IMR-90 (cell line): ENCODE measurements around the gene MCF2L2. TPM values are rescaled to one million over a fixed set of nuclear protein-coding genes. Genes with fewer than 3 reads are reported as not detected.

Experiments
- ATAC-seq: fragments of 200-7000 bp; cut with Tn5 transposase; 2 replicates; pipeline ENCODE4 v1.9.1; 2020; ENCODE audit warnings: low read depth, mild to moderate bottlenecking, moderate library complexity
- BruUV-seq: library from RNA; stranded (reverse); fragments of 400-500 nt; replicated peaks from 2 replicates; lab custom pipeline; 2021; lab: Mats Ljungman, UMichigan
- CTCF ChIA-PET: fragments of 300-600 bp; formaldehyde crosslinking; extraction: SDS; loops from one replicate; lab custom pipeline; 2021; ENCODE audit warnings: antibody characterized with exemption; lab: Yijun Ruan, JAX
- POLR2A ChIA-PET: fragments of 300-600 bp; sonication (Branson Sonifier 250); formaldehyde crosslinking; loops from one replicate; lab custom pipeline; 2022; ENCODE audit warnings: antibody characterized with exemption; ENCODE audit not compliant: unreplicated experiment; lab: Charles Lee
- DNase-seq: peaks from one replicate; pipeline ENCODE4 v3.0.0; 2013
- H2AFZ ChIP-seq: replicated peaks from 2 replicates; pipeline ENCODE3; 2013; ENCODE audit warnings: low read length, mild to moderate bottlenecking; ENCODE audit not compliant: poor library complexity
- H2AK5ac ChIP-seq: 2 replicates; pipeline ENCODE4 v1.6.1; 2013; ENCODE audit warnings: low read depth, low read length, inconsistent platforms
- H2AK9ac ChIP-seq: replicated peaks from 2 replicates; pipeline ENCODE3; 2013; ENCODE audit warnings: mild to moderate bottlenecking, low read depth, low read length, moderate library complexity; ENCODE audit not compliant: poor library complexity
- H2BK120ac ChIP-seq: 2 replicates; pipeline ENCODE4 v1.6.1; 2013; ENCODE audit warnings: low read depth, low read length, inconsistent platforms
- H2BK15ac ChIP-seq: 3 replicates; pipeline ENCODE4 v1.6.1; 2013; ENCODE audit warnings: low read depth, low read length, inconsistent platforms
- H2BK20ac ChIP-seq: 2 replicates; pipeline ENCODE4 v1.6.1; 2013; ENCODE audit warnings: low read depth, mild to moderate bottlenecking, inconsistent platforms, low read length, moderate library complexity
- H2BK5ac ChIP-seq: 2 replicates; pipeline ENCODE4 v1.6.1; 2013; ENCODE audit warnings: mild to moderate bottlenecking, low read depth, low read length, inconsistent platforms; ENCODE audit not compliant: poor library complexity, severe bottlenecking
- H3K14ac ChIP-seq: replicated peaks from 2 replicates; pipeline ENCODE4 v1.6.1; 2013; ENCODE audit warnings: low read depth, low read length, inconsistent platforms
- H3K18ac ChIP-seq: 2 replicates; pipeline ENCODE4 v1.6.1; 2013; ENCODE audit warnings: low read depth, low read length, control low read depth
- H3K23ac ChIP-seq: 2 replicates; pipeline ENCODE4 v1.6.1; 2013; ENCODE audit warnings: low read depth, low read length, inconsistent platforms
- H3K27ac ChIP-seq: 2 replicates; pipeline ENCODE4 v1.5.1; 2013; ENCODE audit warnings: mild to moderate bottlenecking, control low read depth, low read length; ENCODE audit not compliant: insufficient read depth
- H3K27me3 ChIP-seq: 2 replicates; pipeline ENCODE4 v1.6.1; 2013; ENCODE audit warnings: low read length; ENCODE audit not compliant: control insufficient read depth, insufficient read depth
- H3K36me3 ChIP-seq: 2 replicates; pipeline ENCODE4 v1.6.1; 2013; ENCODE audit warnings: low read length, mixed read lengths; ENCODE audit not compliant: control insufficient read depth, insufficient read depth
- H3K4ac ChIP-seq: 2 replicates; pipeline ENCODE4 v1.6.1; 2013; ENCODE audit warnings: low read depth, low read length, inconsistent platforms
- H3K4me1 ChIP-seq: 2 replicates; pipeline ENCODE4 v1.6.1; 2013; ENCODE audit warnings: low read length, mixed read lengths; ENCODE audit not compliant: control insufficient read depth, insufficient read depth
- H3K4me2 ChIP-seq: 2 replicates; pipeline ENCODE4 v1.6.1; 2013; ENCODE audit warnings: low read depth, mild to moderate bottlenecking, control low read depth, low read length, moderate library complexity
- H3K4me3 ChIP-seq: 2 replicates; pipeline ENCODE4 v1.5.1; 2013; ENCODE audit warnings: low read depth, mild to moderate bottlenecking, control low read depth, low read length, moderate library complexity; ENCODE audit not compliant: insufficient read depth
- H3K56ac ChIP-seq: 2 replicates; pipeline ENCODE4 v1.6.1; 2013; ENCODE audit warnings: low read length, inconsistent platforms; ENCODE audit not compliant: insufficient read depth; ENCODE audit errors: extremely low read depth
- H3K79me1 ChIP-seq, 2 experiments: 2 replicates each; pipeline ENCODE4 v1.6.1; 2013; ENCODE audit warnings: low read length in 2 of 2, inconsistent platforms in 1 of 2, low read depth in 1 of 2
- H3K9ac ChIP-seq: 2 replicates; pipeline ENCODE4 v1.6.1; 2013; ENCODE audit warnings: low read depth, low read length, control low read depth
- H3K9me1 ChIP-seq: 2 replicates; pipeline ENCODE4 v1.6.1; 2013; ENCODE audit warnings: low read length, inconsistent platforms; ENCODE audit not compliant: insufficient read depth
- H3K9me3 ChIP-seq: 2 replicates; pipeline ENCODE4 v1.6.1; 2013; ENCODE audit warnings: low read length; ENCODE audit not compliant: control insufficient read depth, insufficient read depth
- H4K20me1 ChIP-seq: 2 replicates; pipeline ENCODE4 v1.6.1; 2013; ENCODE audit warnings: low read length, inconsistent platforms; ENCODE audit not compliant: insufficient read depth
- H4K5ac ChIP-seq: 2 replicates; pipeline ENCODE4 v1.6.1; 2013; ENCODE audit warnings: mild to moderate bottlenecking, low read depth, low read length, control low read depth
- H4K8ac ChIP-seq, 2 experiments: 2 replicates each; pipeline ENCODE4 v1.6.1; 2013; ENCODE audit warnings: low read depth in 2 of 2, low read length in 2 of 2, control low read depth in 1 of 2, inconsistent platforms in 1 of 2
- H4K91ac ChIP-seq: 2 replicates; pipeline ENCODE4 v1.6.1; 2013; ENCODE audit warnings: low read depth, low read length, inconsistent platforms; ENCODE audit not compliant: insufficient read depth
- MXI1 ChIP-seq: IDR thresholded peaks from 2 replicates; pipeline ENCODE4 v1.6.1; 2012; ENCODE audit warnings: low read depth, mild to moderate bottlenecking, low read length, moderate library complexity, borderline replicate concordance
- RFX5 ChIP-seq: IDR thresholded peaks from 2 replicates; pipeline ENCODE4 v1.8.0; 2012; ENCODE audit warnings: low read depth, mild to moderate bottlenecking, low read length, moderate library complexity
- WGBS, 2 experiments: methylation state at CpG; one replicate each; pipeline versions ENCODE4 v1.1.5 to v1.1.7; 2013; ENCODE audit warnings: missing lambda C conversion rate in 2 of 2; ENCODE audit not compliant: insufficient read length in 1 of 2; ENCODE audit errors: extremely low coverage in 2 of 2; 5-methylcytosine and 5-hydroxymethylcytosine counted together
- dilution Hi-C: fragments of 300-500 bp; cut with HindIII; formaldehyde crosslinking; loops from one replicate; pipeline ENCODE4 v1.14.3; 2018; ENCODE audit warnings: low sequenced_read_pairs; ENCODE audit not compliant: unreplicated experiment
- in situ Hi-C: fragments of 300-500 bp; cut with MboI; formaldehyde crosslinking; loops from 3 replicates; pipeline ENCODE4 v1.14.3; 2019; ENCODE audit warnings: low sequenced_read_pairs, inconsistent platforms, mixed read lengths
- intact Hi-C: fragments of 100-400 bp; cut with micrococcal nuclease; formaldehyde crosslinking; loops from 2 replicates; pipeline ENCODE4 v1.10.0; 2022
- polyA plus RNA-seq, 3 experiments: library from polyadenylated mRNA; depleted of rRNA; stranded (reverse); fragments of >200 nt; gene quantifications; 2 replicates each; pipeline ENCODE4 v1.2.3, GENCODE V29; 2012; ENCODE audit warnings: low replicate concordance in 1 of 3
- total RNA-seq: library from RNA; depleted of rRNA; stranded (reverse); fragments of >200 nt; gene quantifications from 2 replicates; pipeline ENCODE4 v1.2.3, GENCODE V29; 2012

MCF2L2 gene
- total and polyA plus RNA-seq, 2 of the 4 experiments (the other 2 are of a cell fraction): under 0.01 TPM; not detected in 1

- Histone ChIP-seq H3K79me1 (no peaks in the 10 kb centered on the region), H3K9me3 (no peaks in the 10 kb centered on the region), H3K4me3 (no peak overlapping the region), H3K23ac (no peak overlapping the region), H3K27me3 (peaks cover 25% of the 10 kb centered on the region), H3K4ac (no peak overlapping the region), H3K56ac (no peak overlapping the region), H3K4me1 (no peaks in the 10 kb centered on the region), H3K14ac (no peak overlapping the region), H3K9me1 (no peaks in the 10 kb centered on the region), H4K8ac (no peak overlapping the region), H3K4me2 (no peak overlapping the region), H2BK120ac (no peak overlapping the region), H4K20me1 (no peaks in the 10 kb centered on the region), H3K36me3 (no peaks in the 10 kb centered on the region), H3K27ac (no peak overlapping the region), H2BK5ac (no peak overlapping the region), H2AFZ (no peak overlapping the region), H4K5ac (no peak overlapping the region), H2BK15ac (no peak overlapping the region), H2BK20ac (no peak overlapping the region), H2AK9ac (no peak overlapping the region), H3K18ac (no peak overlapping the region), H4K91ac (no peak overlapping the region), H3K9ac (no peak overlapping the region), H2AK5ac (no peak overlapping the region)
- in situ Hi-C loops: no loop called here
- ChIA-PET CTCF (no interaction called here), POLR2A (no interaction called here)
- dilution Hi-C loops: no loop called here
- DNase-seq (no peak), ATAC-seq (no peak)
- intact Hi-C loops: no loop called here
- TF ChIP-seq RFX5 (no peak), MXI1 (no peak)
- no CpG with 5 or more reads among the region's 1 CpG for WGBS, 2 experiments
- no TSS peak for BruUV-seq
Observed at GRCh38 chr3:183144363-183144762, 284.1 kb downstream of the MCF2L2 start.
